IMR-90 (cell line): Measurements from ENCODE around the gene SURF1. TPM values are rescaled to one million over a fixed set of nuclear protein-coding genes. Genes with fewer than 3 reads are reported as not detected.

Source experiments
- ATAC-seq: fragments of 200-7000 bp; cut with Tn5 transposase; 2 replicates; pipeline ENCODE4 v1.9.1; 2020; ENCODE audit warnings: low read depth, mild to moderate bottlenecking, moderate library complexity
- BruUV-seq: library from RNA; stranded (reverse); fragments of 400-500 nt; replicated peaks from 2 replicates; lab custom pipeline; 2021; lab: Mats Ljungman, UMichigan
- CTCF ChIA-PET: fragments of 300-600 bp; formaldehyde crosslinking; extraction: SDS; loops from one replicate; lab custom pipeline; 2021; ENCODE audit warnings: antibody characterized with exemption; lab: Yijun Ruan, JAX
- POLR2A ChIA-PET: fragments of 300-600 bp; sonication (Branson Sonifier 250); formaldehyde crosslinking; loops from one replicate; lab custom pipeline; 2022; ENCODE audit warnings: antibody characterized with exemption; ENCODE audit not compliant: unreplicated experiment; lab: Charles Lee
- DNase-seq: peaks from one replicate; pipeline ENCODE4 v3.0.0; 2013
- H2AFZ ChIP-seq: replicated peaks from 2 replicates; pipeline ENCODE3; 2013; ENCODE audit warnings: low read length, mild to moderate bottlenecking; ENCODE audit not compliant: poor library complexity
- H2AK5ac ChIP-seq: 2 replicates; pipeline ENCODE4 v1.6.1; 2013; ENCODE audit warnings: low read depth, low read length, inconsistent platforms
- H2AK9ac ChIP-seq: replicated peaks from 2 replicates; pipeline ENCODE3; 2013; ENCODE audit warnings: mild to moderate bottlenecking, low read depth, low read length, moderate library complexity; ENCODE audit not compliant: poor library complexity
- H2BK120ac ChIP-seq: 2 replicates; pipeline ENCODE4 v1.6.1; 2013; ENCODE audit warnings: low read depth, low read length, inconsistent platforms
- H2BK15ac ChIP-seq: 3 replicates; pipeline ENCODE4 v1.6.1; 2013; ENCODE audit warnings: low read depth, low read length, inconsistent platforms
- H2BK20ac ChIP-seq: 2 replicates; pipeline ENCODE4 v1.6.1; 2013; ENCODE audit warnings: low read depth, mild to moderate bottlenecking, inconsistent platforms, low read length, moderate library complexity
- H2BK5ac ChIP-seq: 2 replicates; pipeline ENCODE4 v1.6.1; 2013; ENCODE audit warnings: mild to moderate bottlenecking, low read depth, low read length, inconsistent platforms; ENCODE audit not compliant: poor library complexity, severe bottlenecking
- H3K14ac ChIP-seq: replicated peaks from 2 replicates; pipeline ENCODE4 v1.6.1; 2013; ENCODE audit warnings: low read depth, low read length, inconsistent platforms
- H3K18ac ChIP-seq: 2 replicates; pipeline ENCODE4 v1.6.1; 2013; ENCODE audit warnings: low read depth, low read length, control low read depth
- H3K23ac ChIP-seq: 2 replicates; pipeline ENCODE4 v1.6.1; 2013; ENCODE audit warnings: low read depth, low read length, inconsistent platforms
- H3K27ac ChIP-seq: 2 replicates; pipeline ENCODE4 v1.5.1; 2013; ENCODE audit warnings: mild to moderate bottlenecking, control low read depth, low read length; ENCODE audit not compliant: insufficient read depth
- H3K27me3 ChIP-seq: 2 replicates; pipeline ENCODE4 v1.6.1; 2013; ENCODE audit warnings: low read length; ENCODE audit not compliant: control insufficient read depth, insufficient read depth
- H3K36me3 ChIP-seq: 2 replicates; pipeline ENCODE4 v1.6.1; 2013; ENCODE audit warnings: low read length, mixed read lengths; ENCODE audit not compliant: control insufficient read depth, insufficient read depth
- H3K4ac ChIP-seq: 2 replicates; pipeline ENCODE4 v1.6.1; 2013; ENCODE audit warnings: low read depth, low read length, inconsistent platforms
- H3K4me1 ChIP-seq: 2 replicates; pipeline ENCODE4 v1.6.1; 2013; ENCODE audit warnings: low read length, mixed read lengths; ENCODE audit not compliant: control insufficient read depth, insufficient read depth
- H3K4me2 ChIP-seq: 2 replicates; pipeline ENCODE4 v1.6.1; 2013; ENCODE audit warnings: low read depth, mild to moderate bottlenecking, control low read depth, low read length, moderate library complexity
- H3K4me3 ChIP-seq: 2 replicates; pipeline ENCODE4 v1.5.1; 2013; ENCODE audit warnings: low read depth, mild to moderate bottlenecking, control low read depth, low read length, moderate library complexity; ENCODE audit not compliant: insufficient read depth
- H3K56ac ChIP-seq: 2 replicates; pipeline ENCODE4 v1.6.1; 2013; ENCODE audit warnings: low read length, inconsistent platforms; ENCODE audit not compliant: insufficient read depth; ENCODE audit errors: extremely low read depth
- H3K79me1 ChIP-seq, 2 experiments: 2 replicates each; pipeline ENCODE4 v1.6.1; 2013; ENCODE audit warnings: low read length in 2 of 2, inconsistent platforms in 1 of 2, low read depth in 1 of 2
- H3K9ac ChIP-seq: 2 replicates; pipeline ENCODE4 v1.6.1; 2013; ENCODE audit warnings: low read depth, low read length, control low read depth
- H3K9me1 ChIP-seq: 2 replicates; pipeline ENCODE4 v1.6.1; 2013; ENCODE audit warnings: low read length, inconsistent platforms; ENCODE audit not compliant: insufficient read depth
- H3K9me3 ChIP-seq: 2 replicates; pipeline ENCODE4 v1.6.1; 2013; ENCODE audit warnings: low read length; ENCODE audit not compliant: control insufficient read depth, insufficient read depth
- H4K20me1 ChIP-seq: 2 replicates; pipeline ENCODE4 v1.6.1; 2013; ENCODE audit warnings: low read length, inconsistent platforms; ENCODE audit not compliant: insufficient read depth
- H4K5ac ChIP-seq: 2 replicates; pipeline ENCODE4 v1.6.1; 2013; ENCODE audit warnings: mild to moderate bottlenecking, low read depth, low read length, control low read depth
- H4K8ac ChIP-seq, 2 experiments: 2 replicates each; pipeline ENCODE4 v1.6.1; 2013; ENCODE audit warnings: low read depth in 2 of 2, low read length in 2 of 2, control low read depth in 1 of 2, inconsistent platforms in 1 of 2
- H4K91ac ChIP-seq: 2 replicates; pipeline ENCODE4 v1.6.1; 2013; ENCODE audit warnings: low read depth, low read length, inconsistent platforms; ENCODE audit not compliant: insufficient read depth
- MAZ ChIP-seq: IDR thresholded peaks from 2 replicates; pipeline ENCODE4 v1.6.1; 2012; ENCODE audit warnings: low read depth, mild to moderate bottlenecking, low read length, improper control_type of control experiment, moderate library complexity, borderline replicate concordance
- NFE2L2 ChIP-seq: fragments of 150-350 bp; IDR thresholded peaks from 2 replicates; pipeline ENCODE4 v1.6.1; 2016; ENCODE audit warnings: low read depth, mild to moderate bottlenecking, low read length
- RAD21 ChIP-seq: IDR thresholded peaks from 2 replicates; pipeline ENCODE4 v1.6.1; 2012; ENCODE audit warnings: low read length, improper control_type of control experiment
- WGBS, 2 experiments: methylation state at CpG; one replicate each; pipeline versions ENCODE4 v1.1.5 to v1.1.7; 2013; ENCODE audit warnings: missing lambda C conversion rate in 2 of 2; ENCODE audit not compliant: insufficient read length in 1 of 2; ENCODE audit errors: extremely low coverage in 2 of 2; 5-methylcytosine and 5-hydroxymethylcytosine counted together
- dilution Hi-C: fragments of 300-500 bp; cut with HindIII; formaldehyde crosslinking; loops from one replicate; pipeline ENCODE4 v1.14.3; 2018; ENCODE audit warnings: low sequenced_read_pairs; ENCODE audit not compliant: unreplicated experiment
- in situ Hi-C: fragments of 300-500 bp; cut with MboI; formaldehyde crosslinking; loops from 3 replicates; pipeline ENCODE4 v1.14.3; 2019; ENCODE audit warnings: low sequenced_read_pairs, inconsistent platforms, mixed read lengths
- intact Hi-C: fragments of 100-400 bp; cut with micrococcal nuclease; formaldehyde crosslinking; loops from 2 replicates; pipeline ENCODE4 v1.10.0; 2022
- polyA plus RNA-seq, 3 experiments: library from polyadenylated mRNA; depleted of rRNA; stranded (reverse); fragments of >200 nt; gene quantifications; 2 replicates each; pipeline ENCODE4 v1.2.3, GENCODE V29; 2012; ENCODE audit warnings: low replicate concordance in 1 of 3
- total RNA-seq: library from RNA; depleted of rRNA; stranded (reverse); fragments of >200 nt; gene quantifications from 2 replicates; pipeline ENCODE4 v1.2.3, GENCODE V29; 2012
- TF ChIP-seq, protein P1 (sequence below): fragments of 150-350 bp; IDR thresholded peaks from 2 replicates; pipeline ENCODE4 v1.6.1; 2017; ENCODE audit warnings: mild to moderate bottlenecking, antibody characterized with exemption, low read length, low read depth

SURF1 gene
- total and polyA plus RNA-seq, 2 of the 4 experiments (the other 2 are of a cell fraction), result 15.1 to 24.5 TPM

DNA sequence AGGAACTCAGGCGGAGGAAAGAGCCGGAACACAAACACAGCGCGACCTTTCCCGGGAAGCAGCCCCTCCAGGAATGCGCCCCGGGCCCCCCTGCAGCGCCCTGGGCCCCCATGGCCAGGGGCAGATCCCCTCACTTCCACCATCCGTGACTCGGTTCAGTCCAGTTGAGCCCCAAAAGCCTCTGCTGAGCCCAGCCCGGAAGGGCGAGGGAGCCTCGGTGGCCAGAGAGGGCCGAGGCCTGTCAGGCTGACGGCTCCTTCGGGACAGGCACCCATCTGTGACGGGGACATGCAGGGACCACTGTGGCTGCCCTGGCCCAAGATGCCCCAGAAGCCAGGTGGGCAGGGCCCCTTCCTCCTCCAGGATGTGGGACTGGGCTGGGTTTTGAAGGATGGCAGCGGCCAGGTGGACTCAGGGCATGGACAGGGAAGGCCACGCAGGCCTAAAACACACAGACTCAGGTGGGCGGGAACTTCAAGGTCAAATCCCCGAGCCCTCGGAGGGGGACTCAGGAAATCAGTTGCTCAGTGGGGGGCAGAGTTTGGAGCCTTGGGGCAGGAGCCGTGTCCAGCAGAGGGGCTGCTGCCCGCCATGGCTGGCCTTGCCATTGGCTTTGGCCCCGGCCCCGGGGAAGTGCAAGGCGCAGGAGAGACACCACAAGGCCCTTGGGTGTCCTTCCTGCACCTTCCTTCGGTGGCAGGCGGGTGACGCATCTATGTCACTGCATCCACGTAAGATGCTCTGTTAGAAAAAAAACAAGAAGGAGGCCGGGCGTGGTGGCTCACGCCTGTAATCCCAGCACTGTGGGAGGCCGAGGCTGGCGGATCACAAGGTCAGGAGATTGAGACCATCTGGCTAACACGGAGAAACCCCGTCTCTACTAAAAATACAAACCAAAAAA, 51.6 kb downstream of the SURF1 start (continued):
- TF ChIP-seq MAZ, result no peak

DNA sequence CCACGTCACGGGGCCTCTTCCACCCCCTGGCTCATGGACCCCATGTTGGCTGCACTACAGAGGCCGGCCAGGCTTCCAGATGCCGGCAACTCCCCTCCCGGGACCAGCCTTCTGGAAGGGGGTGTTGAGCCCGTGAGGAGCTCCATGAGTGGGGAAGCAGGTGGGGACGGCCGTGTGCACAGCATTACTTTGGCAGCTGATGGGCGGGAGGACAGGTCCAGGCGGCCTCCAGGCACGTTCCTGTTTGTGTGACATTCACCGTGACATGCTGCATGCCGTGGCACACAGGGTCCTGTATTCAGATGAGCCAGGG, 52.2 kb downstream of the SURF1 start:
- Histone ChIP-seq H3K4me3 (no peak overlapping the region), H3K9me3 (no peaks in the 10 kb centered on the region), H3K56ac (no peak overlapping the region), H2BK5ac (no peak overlapping the region), H2BK20ac (no peak overlapping the region), H3K4ac (no peak overlapping the region), H4K5ac (no peak overlapping the region), H2AFZ (no peak overlapping the region), H4K20me1 (no peaks in the 10 kb centered on the region), H3K18ac (no peak overlapping the region), H3K27me3 (peaks cover 20% of the 10 kb centered on the region), H3K79me1 (no peaks in the 10 kb centered on the region), H2AK5ac (no peak overlapping the region), H3K4me2 (no peak overlapping the region), H2AK9ac (no peak overlapping the region), H4K8ac (no peak overlapping the region), H3K4me1 (no peaks in the 10 kb centered on the region), H2BK15ac (no peak overlapping the region), H3K23ac (no peak overlapping the region), H3K9me1 (no peaks in the 10 kb centered on the region), H3K9ac (no peak overlapping the region), H3K36me3 (no peaks in the 10 kb centered on the region), H3K14ac (no peak overlapping the region), H4K91ac (no peak overlapping the region), H2BK120ac (no peak overlapping the region), H3K27ac (no peak overlapping the region)
- POLR2A ChIA-PET, result no interaction called here
- ATAC-seq (no peak), DNase-seq (no peak)
- CTCF ChIA-PET, result no interaction called here
- intact Hi-C loops (no loop called here), dilution Hi-C loops (no loop called here), in situ Hi-C loops (no loop called here)
- BruUV-seq, result no TSS peak
- TF ChIP-seq RAD21 (no peak), NFE2L2 (no peak), MAZ (no peak)
- TF ChIP-seq, protein P1, sequence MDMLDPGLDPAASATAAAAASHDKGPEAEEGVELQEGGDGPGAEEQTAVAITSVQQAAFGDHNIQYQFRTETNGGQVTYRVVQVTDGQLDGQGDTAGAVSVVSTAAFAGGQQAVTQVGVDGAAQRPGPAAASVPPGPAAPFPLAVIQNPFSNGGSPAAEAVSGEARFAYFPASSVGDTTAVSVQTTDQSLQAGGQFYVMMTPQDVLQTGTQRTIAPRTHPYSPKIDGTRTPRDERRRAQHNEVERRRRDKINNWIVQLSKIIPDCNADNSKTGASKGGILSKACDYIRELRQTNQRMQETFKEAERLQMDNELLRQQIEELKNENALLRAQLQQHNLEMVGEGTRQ, result no peak
- no CpG with 5 or more reads among the region's 13 CpGs for WGBS, 2 experiments
